A172 (cell line): ENCODE results near the gene INHA. TPM values are rescaled to one million over a fixed set of nuclear protein-coding genes. Genes with fewer than 3 reads are reported as not detected.
A peak's percentile ranks its signal among the peaks of the same experiment; 100 is the strongest.

Experiments used
- DNase-seq: peaks from one replicate; pipeline ENCODE4 v3.0.0-alpha.2; 2015; ENCODE audit warnings: low spot score
- total RNA-seq: library from RNA; depleted of rRNA; stranded (reverse); fragments of >200 nt; shearing (Covaris generic); gene quantifications from 2 replicates; pipeline ENCODE4 v1.2.3, GENCODE V29; 2014; rRNA removed

Gene INHA, protein sequence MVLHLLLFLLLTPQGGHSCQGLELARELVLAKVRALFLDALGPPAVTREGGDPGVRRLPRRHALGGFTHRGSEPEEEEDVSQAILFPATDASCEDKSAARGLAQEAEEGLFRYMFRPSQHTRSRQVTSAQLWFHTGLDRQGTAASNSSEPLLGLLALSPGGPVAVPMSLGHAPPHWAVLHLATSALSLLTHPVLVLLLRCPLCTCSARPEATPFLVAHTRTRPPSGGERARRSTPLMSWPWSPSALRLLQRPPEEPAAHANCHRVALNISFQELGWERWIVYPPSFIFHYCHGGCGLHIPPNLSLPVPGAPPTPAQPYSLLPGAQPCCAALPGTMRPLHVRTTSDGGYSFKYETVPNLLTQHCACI
- total RNA-seq = 0.86 TPM in 1 of 2 replicates, not detected in the other

DNA sequence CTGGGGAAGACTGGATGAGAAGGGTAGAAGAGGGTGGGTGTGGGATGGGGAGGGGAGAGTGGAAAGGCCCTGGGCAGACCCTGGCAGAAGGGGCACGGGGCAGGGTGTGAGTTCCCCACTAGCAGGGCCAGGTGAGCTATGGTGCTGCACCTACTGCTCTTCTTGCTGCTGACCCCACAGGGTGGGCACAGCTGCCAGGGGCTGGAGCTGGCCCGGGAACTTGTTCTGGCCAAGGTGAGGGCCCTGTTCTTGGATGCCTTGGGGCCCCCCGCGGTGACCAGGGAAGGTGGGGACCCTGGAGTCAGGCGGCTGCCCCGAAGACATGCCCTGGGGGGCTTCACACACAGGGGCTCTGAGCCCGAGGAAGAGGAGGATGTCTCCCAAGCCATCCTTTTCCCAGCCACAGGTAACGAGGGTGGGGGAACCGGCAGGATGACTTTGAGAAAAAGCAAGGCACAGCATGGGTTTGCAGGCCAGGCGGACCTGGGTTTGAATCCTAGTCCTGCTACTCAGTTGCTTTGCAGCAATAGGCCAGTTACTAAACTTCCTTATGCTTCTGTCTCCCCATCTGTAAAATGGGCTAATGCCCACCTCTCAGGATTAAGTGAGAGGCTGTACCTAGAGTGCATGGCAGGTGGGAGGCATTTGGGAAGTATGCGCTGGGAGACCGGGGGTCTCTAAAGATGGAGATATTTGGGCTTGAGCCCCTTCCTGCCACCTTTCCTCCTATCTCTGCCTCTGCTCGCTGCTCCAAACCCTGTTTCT is at the start of gene INHA:
Gene INHA (plus strand): TSS at position 74 of the 765 bp plus-strand sequence. CDS start 65 bp downstream, at position 139.
- no peak for DNase-seq

DNA sequence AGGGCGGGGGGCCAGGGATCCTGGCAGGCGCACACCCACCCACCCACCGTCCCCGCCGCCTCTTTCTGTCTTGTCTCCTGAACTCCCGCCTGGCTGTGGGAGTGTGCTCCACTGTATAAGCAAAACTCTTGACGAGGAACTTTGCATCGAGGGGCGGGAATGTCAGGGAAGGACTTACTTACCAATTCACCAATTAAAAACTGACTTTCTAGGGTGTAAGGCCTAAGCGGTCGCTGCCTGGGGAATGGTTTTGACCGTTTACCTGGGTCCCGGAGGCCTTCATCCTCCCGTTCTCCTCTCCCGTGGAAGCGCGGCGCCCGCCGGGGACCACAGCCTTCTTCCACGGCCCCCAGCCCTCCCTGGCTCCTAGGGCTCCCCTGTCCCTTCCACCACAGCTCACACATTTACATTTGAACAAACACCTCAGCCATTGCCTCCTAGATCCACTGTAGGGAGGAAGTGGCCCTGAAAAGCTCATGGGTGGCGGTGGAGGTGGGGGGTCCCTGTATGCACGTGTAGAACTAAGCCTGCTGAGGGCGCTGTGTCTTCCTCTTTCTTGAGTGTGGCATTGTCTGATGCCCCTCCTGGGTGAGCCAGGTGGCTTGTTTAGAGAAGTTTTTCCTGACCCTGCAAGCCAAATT is 49.0 kb upstream of the INHA start:
- DNase-seq = peak; percentile 40

DNA sequence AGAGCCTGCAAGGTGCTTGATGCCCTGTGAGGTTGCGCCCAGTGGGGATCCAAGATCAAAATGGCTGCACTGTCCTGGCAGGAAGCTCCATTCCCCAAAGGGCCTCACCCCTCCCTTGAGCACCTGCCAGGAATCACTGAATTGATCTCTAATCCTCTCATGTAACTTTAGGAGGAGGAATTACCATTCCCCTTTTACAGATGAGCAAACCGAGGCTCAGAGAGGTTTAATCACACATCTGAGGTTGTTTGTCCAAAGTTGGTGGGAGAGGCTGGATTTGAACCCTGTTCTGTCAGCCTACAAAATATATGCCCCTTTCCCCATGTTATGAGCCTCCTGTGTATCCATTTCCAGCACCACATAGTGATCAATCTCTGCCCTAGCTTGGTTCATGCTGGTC is 47.3 kb upstream of the INHA start:
- DNase-seq = no peak

DNA sequence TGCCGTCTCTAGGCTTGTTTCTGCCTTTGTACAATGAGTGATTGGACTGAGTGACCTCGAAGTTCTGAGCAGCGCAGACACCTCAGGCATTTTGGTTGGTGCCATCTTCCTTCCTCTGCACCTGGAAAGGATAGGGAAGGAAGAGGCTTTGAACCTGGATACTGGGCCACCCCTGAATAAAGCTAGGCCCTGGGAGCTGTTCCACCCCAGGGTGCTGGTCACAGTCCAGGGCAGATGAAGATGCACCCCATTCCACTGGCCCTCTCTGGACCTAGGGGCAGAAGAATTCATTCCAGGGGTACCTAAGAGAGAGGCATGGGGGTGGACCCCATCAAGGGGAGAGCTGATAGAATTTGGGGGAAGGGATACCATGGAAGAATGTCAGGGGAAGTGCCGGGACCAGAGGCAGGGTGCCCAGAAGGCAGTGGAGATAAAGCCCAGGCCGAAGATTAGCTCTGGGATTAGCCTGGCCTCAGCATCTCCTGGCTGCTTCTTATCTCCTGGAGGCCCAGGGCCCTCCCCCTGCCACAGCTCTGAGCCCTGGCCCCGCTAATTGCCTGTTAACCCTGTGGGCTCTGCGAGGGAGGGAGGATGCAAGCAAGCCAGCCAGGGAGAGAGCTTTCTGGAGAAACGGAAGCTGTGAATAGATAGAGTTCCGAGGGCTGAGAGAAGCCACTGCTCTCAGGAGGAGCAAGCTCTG is 46.4 kb upstream of the INHA start:
- DNase-seq = no peak

DNA sequence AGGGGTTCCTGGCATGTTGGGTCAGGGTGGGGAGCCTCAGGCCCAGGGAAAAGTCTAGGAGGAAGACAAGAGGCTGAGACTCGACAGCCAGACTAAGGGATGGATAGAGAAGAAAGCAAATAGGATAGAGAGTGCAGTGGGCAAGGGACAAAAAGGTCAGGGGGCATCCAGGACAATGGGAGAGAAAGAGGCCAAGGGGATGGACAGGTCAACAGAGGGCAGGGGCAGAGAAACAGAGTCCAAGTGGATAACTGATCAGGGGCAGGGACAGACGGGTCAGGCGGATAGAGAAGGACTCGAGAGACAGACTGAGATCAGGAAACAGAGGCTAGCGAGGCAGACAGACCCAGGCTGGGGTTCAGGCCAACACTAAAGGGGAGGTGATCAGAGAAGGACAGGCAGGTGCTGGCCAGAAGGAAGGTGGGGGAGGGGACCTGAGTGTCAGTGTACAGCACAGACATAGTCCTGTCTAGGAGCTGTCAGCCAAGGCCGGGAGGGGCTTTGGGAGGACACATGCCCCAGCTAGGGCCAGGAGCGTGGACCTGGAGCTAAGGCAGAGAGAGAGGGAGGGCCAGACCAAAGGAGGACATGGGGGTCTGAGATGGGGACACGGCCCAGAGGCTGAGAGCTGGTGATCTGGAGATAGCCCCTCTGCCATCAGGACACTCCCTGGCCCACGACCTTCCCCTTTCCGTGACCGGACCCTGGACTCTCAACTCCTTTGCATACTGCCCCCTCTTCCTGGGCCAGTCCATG is 45.6 kb upstream of the INHA start:
- DNase-seq = no peak

DNA sequence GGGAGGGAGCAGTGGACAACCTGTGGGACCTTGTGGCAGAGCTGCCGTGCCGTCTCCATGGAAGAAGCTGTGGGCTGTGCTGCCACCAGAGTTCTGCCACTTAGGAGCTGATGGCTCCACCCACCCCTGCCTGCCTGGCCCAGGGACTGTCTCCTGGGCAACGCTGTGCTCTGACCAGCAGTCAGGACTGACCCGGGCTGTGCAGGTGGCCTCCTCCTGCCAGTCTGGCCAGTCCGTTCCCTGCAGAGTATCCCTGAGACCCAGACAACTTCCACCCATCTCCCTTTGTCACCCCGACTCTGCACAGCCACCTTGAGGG is 45.1 kb upstream of the INHA start:
- no peak for DNase-seq

DNA sequence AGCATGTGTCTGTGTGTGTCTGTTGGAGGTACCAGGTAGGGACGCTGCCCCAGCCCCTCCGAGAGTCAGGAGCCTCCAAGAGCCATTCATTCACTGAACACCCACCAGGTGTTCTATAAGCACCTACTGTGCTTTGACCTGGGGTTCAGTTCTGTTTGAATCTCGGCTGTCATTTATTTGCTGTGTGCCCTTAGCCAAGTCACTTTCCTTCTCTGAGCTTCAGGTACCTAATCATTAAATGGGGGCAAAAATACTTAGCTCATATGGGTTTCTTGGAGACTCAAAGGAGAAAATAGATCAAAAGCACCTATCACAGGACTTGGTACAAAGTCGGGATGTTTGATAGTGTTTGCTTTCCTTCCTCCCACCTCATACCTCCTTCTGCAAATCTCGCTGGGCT is 44.6 kb upstream of the INHA start:
- no peak for DNase-seq

DNA sequence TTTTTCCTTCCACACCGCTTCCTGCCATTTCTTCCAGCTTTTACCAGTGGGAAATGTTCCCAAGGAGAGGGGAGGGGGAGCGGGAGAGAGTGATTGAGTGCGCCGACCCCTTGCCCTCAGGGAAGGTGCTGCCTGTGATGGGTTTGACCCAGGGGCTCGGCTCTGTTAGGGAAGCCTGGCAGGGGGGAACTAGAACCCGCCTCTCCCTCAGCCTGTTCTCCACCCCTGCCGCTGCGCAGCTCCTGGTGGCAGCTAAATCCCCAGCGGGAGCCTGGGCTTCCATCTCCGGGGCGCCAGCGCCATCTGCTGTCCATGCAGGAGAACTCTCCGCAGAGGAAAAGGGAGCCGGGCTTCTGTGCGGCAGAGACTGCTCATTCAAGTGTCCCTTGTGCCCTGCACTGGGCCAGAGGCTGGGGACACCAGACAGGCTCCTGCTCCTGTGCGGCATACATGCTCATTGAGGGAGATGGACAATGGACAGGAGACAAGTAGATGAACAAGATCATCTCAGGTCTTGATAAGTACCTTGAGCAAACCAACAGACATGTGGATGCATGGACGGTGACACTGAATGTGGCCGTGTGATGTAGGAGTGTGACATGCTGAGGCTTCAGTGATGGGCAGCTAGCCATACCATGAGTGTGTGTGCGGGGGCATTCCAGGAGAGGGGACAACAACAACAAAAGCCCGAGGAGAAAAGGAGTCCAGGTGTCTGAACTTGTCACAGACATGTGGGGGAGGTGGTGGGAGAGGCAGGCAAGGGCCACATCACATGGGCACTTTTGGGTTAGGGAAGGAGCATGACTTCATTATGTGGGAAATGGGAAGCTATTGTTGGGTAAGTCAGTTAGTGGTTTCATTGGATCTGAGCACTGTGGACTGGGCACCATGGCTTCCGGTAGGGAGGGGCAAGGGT is 41.8 kb upstream of the INHA start:
- DNase-seq = peak; percentile 86

DNA sequence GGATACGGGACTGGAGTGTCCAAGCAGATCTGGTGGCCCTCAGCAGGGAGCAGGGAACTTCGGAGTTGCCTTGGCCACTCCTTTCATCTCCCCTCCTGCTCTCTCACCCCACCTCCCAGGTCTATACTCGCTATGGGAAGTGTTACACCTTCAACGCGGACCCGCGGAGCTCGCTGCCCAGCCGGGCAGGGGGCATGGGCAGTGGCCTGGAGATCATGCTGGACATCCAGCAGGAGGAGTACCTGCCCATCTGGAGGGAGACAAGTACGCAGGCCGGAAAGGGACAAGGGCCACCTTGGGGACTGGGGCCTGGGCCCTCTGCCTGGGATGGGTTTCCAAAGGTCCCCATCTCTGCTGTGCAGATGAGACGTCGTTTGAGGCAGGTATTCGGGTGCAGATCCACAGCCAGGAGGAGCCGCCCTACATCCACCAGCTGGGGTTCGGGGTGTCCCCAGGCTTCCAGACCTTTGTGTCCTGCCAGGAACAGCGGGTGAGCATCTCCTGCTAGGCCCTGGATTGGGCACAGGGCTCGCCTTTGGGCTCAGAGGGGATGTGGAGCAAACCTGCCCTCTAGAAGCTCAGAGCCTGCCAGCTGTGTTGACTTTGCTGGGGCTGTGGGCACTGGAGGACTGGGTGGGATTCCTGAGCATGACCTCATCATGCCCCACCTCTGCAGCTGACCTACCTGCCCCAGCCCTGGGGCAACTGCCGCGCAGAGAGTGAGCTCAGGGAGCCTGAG is 40.3 kb upstream of the INHA start:
- DNase-seq = no peak

DNA sequence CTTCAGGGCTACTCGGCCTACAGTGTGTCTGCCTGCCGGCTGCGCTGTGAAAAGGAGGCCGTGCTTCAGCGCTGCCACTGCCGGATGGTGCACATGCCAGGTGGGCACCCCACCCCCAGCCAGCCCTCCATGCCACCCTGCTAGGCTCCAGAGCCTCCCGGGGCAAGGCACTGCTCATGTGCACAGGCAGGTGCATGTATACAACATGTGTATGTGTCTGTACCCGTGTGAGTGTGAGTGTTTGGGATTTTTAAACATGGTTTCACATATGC is 39.8 kb upstream of the INHA start:
- no peak for DNase-seq

DNA sequence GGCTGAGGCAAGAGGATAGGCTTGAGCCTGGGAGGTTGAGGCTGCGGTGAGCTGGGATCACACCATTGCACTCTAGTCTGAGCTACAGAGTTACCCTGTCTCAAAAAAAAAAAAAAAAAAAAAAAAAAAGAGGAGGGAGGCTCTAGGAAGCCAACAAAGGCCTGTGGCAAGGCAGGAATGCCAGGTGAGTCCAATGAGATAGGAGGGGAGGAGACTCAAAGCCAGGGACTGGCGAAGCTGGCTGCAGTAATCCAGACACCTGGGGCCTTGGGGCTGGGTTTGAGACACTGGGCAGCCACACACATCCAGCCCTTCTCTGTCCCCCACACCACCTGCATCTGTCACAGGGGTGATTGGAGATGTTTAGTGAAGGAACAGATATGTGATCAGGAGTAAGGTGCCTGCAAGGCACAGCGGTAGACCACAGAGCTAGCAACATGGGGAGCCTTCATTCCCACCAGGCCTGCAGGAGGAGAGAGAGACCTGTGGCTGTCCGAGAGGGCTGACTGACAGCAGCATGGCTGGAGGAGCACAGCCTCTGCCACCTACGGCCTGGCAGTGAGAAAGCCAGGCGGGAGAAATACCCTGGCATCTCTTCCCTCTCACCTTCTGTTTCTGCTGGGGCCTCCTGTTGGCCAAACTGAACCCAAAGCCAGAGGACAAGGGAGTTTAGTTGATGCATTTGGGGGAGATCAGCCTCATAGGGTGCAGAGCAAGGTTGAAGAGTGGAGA is 38.0 kb upstream of the INHA start:
- no peak for DNase-seq

DNA sequence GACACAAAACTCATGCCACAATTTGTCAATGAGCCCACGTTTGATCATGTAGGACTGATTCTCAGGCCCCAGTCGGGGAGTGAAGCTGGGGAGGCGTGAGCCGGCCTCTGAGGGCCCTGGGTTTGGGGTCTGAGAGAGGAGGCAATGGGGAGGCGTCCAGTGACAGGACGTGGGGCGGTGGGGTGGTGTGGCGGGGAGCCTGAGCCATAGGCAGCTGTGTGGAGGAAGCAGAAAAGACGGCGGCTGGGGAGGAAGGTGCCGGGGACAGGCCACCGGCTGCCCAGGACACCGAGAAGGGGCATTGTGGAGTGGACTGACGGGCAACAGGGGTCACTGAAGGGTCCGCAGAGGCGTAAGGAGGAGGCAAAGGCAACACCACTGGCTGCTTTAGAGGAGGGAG is 35.7 kb upstream of the INHA start:
- no peak for DNase-seq

DNA sequence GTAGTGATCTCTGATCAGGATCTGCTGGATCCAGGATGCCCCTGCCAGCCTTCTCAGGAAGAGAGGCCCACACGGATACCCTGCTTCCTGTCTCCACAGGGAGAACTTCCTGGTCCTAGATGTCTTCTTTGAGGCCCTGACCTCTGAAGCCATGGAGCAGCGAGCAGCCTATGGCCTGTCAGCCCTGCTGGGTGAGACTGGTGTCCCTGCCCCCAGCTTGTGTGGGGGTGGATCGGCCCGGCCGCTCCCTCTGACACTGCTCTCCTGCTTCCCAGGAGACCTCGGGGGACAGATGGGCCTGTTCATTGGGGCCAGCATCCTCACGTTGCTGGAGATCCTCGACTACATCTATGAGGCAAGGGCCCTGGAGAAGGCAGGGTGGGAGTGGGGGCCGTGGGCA is 35.1 kb upstream of the INHA start:
- no peak for DNase-seq

DNA sequence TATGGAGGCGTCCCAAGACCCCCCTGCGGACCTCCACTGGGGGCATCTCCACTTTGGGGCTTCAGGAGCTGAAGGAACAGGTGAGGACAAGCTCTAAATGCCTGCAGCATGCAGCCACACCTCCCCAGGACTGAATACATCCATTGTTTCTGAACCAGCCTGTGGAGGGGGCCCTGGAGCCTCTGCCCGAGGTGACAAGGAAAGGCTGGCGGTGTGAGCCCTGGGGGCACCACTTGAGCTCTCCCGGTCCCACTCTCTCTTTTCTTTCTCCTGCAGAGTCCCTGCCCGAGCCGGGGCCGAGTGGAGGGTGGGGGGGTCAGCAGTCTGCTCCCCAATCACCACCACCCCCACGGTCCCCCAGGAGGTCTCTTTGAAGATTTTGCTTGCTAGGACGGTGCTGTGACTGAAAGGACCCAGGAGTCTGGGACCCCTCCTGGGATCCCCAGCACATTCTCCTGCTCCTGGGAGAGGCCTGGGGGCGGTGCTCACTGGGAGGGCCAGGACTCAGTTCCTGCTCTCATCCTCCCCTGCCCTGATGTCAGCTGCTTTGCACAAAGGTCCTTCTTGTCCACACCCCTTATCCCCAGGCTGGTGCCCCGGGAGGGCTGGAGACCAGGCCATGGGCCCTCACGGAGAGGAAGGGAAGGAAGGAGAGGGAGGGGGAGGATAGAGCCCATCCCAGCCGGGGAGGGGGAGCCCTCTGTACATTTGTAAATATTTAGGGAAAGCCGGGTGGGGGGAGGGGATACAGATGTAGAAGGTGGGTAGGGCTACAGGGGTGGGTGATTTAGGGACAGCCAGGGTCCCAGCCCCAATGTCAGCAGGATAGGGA is 34.2 kb upstream of the INHA start:
- no peak for DNase-seq

DNA sequence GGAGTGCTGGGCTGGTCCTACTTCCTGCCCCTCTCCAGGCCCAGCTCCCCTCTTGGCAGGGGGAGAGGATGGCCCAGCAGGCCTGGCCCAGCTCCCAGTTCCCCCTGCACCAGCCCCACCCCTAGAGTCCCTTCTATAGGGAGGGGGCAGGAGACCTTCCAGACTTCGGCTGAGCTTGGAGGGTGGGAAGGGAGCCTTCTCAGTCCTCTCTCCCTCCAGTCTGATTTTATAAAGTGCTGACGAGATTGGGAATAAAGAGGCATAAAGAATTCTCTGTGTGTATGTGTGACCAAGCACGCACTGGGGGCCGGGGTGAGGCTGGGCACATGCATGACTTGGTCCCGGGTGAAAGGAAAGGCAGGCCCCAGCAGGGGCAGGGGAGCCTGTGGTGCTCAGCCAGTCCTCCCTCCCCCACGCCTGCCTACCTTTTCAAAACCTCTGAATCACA is 33.6 kb upstream of the INHA start:
- no peak for DNase-seq

DNA sequence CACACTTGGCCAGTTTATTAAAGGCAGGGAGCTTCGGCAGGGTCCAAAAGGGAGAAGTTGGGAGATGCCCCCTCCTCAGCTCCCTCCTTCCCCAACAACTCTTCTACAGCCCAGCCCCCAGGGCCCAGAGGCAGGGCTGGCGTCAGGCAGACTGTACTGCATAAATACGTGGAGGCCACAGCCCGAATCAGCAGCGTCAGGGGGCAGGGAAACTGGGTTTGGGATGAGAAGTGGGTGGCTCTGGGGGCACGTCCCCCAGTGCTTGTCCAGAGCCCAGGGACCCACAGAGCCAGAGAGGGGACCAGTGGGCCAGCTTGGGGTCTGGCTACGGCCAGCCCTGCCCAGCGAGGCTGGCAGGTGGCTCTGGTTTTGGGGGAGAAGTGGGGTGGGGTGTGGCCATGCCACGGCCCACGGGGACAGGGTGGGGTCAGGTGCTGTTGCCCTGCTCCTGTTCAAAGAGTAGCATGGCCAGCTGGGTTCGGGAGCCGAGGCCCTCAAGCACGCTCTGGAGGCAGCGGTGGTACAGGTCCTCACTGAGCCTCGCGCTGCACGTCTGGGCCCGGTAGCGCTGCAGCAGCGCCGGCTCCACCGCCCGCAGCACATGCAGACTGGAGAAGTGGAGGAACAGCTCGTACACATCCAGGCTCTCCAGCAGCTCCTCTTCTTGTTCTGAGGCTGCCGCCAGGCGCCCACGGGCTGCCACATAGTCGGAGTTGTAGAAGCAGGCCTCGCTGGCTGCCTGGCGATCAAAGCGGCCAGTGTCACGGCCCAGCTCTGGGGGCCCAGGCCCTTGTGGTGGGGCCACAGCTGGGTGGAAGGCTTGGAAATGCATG is 32.9 kb upstream of the INHA start:
- DNase-seq = no peak

DNA sequence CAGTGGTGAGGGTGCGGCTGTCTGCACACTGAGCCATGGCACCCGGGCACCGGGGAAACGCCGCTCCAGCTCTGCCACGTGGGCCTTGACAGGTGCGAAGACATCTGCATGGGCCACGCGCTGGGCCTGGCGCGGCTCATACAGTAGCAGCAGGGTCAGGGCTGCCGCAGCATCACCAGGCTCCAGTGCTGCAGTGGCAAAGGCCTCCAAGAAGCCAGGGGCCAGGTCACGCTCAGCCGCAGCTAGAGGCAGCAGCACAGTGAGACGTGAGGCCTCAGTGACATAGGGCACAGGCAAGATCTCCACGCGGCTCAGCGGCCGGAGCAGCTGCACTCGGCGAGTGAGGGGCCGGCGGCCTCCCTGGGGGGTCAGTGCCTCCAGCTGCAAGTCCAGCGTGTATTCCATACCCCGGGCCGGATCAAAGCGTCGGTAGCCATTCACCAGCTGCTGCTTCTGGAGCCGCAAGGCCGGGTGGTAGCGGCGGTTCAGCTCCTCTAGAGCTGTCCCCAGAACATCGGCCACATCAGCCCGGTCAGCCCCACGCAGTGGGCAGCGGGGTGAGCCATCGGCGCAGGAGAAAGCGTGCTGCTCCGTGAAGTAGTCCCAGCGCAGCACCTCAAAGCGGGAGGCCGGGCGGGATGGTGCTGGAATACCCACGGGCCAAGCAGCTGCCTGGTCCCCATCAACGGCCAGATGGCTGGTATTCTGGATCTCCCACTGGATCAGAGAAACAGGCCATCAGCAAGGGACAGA is 32.0 kb upstream of the INHA start:
- DNase-seq = no peak
